ENCODE data around the gene TIAM2.

- TF ChIP-seq CTCF (IDR thresholded peaks at IDR 0.05) (no peak), POLR2AphosphoS5 (IDR thresholded peaks at IDR 0.05) (no peak), POLR2A (IDR thresholded peaks at IDR 0.05) (no peak)
These were observed 306.8 kb downstream of the TIAM2 start for GRCh38 chr6:155301867-155302266.
